Tibial artery (tissue), 4 donors: Measurements from ENCODE around the gene NUP210.

Source experiments
- DNase-seq, 2 donors: peaks; one replicate each; pipeline ENCODE4 v3.0.0-alpha.2; 2019
- H3K27ac ChIP-seq, 2 donors: fragments of 200-600 bp; sonication (generic) in 1 of 2; 1 replicate in 1 of 2; 2 replicates in 1 of 2; pipeline ENCODE4 v1.5.1; 2018 to 2019; ENCODE audit warnings: mild to moderate bottlenecking in 1 of 2
- H3K27me3 ChIP-seq, 2 donors: fragments of 200-600 bp; sonication (generic) in 1 of 2; one replicate each; pipeline versions ENCODE4 v1.5.1 to v1.6.0; 2016 to 2019
- H3K36me3 ChIP-seq, 3 donors: fragments of 200-600 bp; sonication (generic) in 2 of 3; one replicate each; pipeline ENCODE4 v1.5.1; 2016 to 2019; ENCODE audit warnings: mild to moderate bottlenecking in 2 of 3
- H3K4me1 ChIP-seq, 4 donors: fragments of 200-600 bp; sonication (generic) in 2 of 4; 1 replicate in 3 of 4; 2 replicates in 1 of 4; pipeline ENCODE4 v1.5.1; 2016 to 2019
- H3K4me3 ChIP-seq, 2 donors: fragments of 200-600 bp; sonication (generic) in 1 of 2; 1 replicate in 1 of 2; 2 replicates in 1 of 2; pipeline ENCODE4 v1.5.1; 2018 to 2019; ENCODE audit warnings: mild to moderate bottlenecking in 2 of 2
- H3K9me3 ChIP-seq, 3 donors: fragments of 200-600 bp; sonication (generic) in 1 of 3; one replicate each; pipeline ENCODE4 v1.5.1; 2016 to 2019
- intact Hi-C: fragments of 100-400 bp; cut with DNase I; formaldehyde crosslinking; loops from one replicate; pipeline ENCODE4 v1.15.0; 2023; ENCODE audit warnings: low total_unique reads
- TF ChIP-seq, protein P1 (sequence below), 2 experiments: fragments of 200-600 bp in 1 of 2; fragments of 450-650 bp in 1 of 2; IDR thresholded peaks; one replicate each; pipeline ENCODE4 v1.5.1; 2017 to 2019; ENCODE audit warnings: antibody characterized with exemption in 2 of 2, mild to moderate bottlenecking in 1 of 2, moderate library complexity in 1 of 2

NUP210 gene

DNA sequence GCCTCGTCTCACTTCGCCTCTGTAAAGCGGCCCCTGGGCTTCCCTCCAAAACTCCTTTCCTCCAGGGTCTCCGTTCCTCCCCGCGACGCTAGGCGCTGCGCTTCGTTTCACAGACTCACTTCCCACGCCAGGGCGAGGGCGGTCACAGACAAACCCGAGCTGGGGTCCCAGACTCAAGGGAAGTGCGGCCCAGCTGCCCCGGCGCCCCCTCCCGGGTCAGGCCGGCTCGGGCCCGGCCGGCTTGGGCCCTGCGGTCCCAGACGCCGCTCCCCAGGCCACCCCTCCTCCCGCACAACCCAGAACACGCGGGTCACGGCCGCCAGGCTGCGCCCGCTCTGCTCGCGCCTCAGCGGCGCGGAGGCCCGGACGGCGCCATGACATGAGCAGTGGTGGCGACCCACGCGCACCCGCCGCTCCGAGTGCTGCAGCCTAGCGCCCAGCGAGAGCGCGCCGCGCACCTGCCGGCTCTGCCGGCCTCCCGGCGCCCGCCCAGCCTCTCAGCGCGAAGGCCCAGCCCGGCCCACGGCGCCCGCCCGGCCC is 547 bp downstream of the NUP210 start:
- H3K4me1 ChIP-seq, result peaks cover 0 to 18% (median 9%) of the 10 kb centered on the region in 4 donors
- intact Hi-C loops, result no loop called here
- DNase-seq, result no peak
- TF ChIP-seq, protein P1, sequence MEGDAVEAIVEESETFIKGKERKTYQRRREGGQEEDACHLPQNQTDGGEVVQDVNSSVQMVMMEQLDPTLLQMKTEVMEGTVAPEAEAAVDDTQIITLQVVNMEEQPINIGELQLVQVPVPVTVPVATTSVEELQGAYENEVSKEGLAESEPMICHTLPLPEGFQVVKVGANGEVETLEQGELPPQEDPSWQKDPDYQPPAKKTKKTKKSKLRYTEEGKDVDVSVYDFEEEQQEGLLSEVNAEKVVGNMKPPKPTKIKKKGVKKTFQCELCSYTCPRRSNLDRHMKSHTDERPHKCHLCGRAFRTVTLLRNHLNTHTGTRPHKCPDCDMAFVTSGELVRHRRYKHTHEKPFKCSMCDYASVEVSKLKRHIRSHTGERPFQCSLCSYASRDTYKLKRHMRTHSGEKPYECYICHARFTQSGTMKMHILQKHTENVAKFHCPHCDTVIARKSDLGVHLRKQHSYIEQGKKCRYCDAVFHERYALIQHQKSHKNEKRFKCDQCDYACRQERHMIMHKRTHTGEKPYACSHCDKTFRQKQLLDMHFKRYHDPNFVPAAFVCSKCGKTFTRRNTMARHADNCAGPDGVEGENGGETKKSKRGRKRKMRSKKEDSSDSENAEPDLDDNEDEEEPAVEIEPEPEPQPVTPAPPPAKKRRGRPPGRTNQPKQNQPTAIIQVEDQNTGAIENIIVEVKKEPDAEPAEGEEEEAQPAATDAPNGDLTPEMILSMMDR (IDR thresholded peaks at IDR 0.05), result no peak
- H3K27me3 ChIP-seq, result peaks cover 0 to 18% of the 10 kb centered on the region in 2 donors
- H3K27ac ChIP-seq, result no peak overlapping the region
- H3K9me3 ChIP-seq, result no peaks in the 10 kb centered on the region
- H3K4me3 ChIP-seq, result peak overlapping the region; percentile 41 to 55
- H3K36me3 ChIP-seq, result no peaks in the 10 kb centered on the region

DNA sequence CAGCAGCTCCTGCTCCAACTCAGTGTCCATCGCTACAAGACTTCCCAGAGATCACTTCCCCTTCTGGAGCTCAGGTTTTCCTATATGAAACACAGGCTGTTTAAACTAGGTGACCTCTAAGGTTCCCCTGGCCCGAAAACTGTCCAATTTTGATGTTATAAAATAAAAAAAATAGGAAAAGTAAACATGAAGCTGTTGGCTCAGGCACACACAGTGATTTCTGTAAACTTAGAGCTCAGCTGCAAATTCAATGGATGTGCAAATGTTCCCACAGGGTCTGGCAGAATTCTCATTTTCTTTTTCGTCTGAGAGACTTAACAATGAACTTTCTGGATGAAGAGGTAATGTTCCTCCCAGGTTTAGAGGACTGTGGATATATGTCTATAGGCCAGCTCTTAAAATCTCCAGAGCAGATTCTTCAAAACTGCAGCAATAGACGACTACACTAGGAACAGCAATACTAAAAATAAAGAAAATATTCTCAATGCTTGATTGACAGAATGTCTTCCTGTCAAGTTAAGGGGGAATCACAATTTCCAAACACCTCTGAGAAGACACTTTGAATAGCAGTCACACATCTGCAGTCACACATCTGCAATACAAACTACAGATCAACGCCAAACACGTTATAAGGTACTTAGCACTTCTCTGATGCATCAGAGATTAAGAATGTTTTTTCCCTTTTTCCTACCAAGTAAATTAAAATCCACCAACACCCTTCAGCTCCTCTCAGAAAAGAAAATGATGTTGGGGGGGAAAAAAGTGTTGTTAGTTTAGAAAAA is 2.8 kb downstream of the NUP210 start:
- no peaks in the 10 kb centered on the region for H3K36me3 ChIP-seq
- H3K27ac ChIP-seq, result no peak overlapping the region
- intact Hi-C loops, result no loop called here
- H3K4me1 ChIP-seq, result peaks cover 0 to 18% (median 9%) of the 10 kb centered on the region in 4 donors
- TF ChIP-seq, protein P1 (IDR thresholded peaks at IDR 0.05), result no peak
- H3K9me3 ChIP-seq, result no peaks in the 10 kb centered on the region
- H3K4me3 ChIP-seq, result no peak overlapping the region
- no peak for DNase-seq
- H3K27me3 ChIP-seq, result peaks cover 0 to 18% of the 10 kb centered on the region in 2 donors

DNA sequence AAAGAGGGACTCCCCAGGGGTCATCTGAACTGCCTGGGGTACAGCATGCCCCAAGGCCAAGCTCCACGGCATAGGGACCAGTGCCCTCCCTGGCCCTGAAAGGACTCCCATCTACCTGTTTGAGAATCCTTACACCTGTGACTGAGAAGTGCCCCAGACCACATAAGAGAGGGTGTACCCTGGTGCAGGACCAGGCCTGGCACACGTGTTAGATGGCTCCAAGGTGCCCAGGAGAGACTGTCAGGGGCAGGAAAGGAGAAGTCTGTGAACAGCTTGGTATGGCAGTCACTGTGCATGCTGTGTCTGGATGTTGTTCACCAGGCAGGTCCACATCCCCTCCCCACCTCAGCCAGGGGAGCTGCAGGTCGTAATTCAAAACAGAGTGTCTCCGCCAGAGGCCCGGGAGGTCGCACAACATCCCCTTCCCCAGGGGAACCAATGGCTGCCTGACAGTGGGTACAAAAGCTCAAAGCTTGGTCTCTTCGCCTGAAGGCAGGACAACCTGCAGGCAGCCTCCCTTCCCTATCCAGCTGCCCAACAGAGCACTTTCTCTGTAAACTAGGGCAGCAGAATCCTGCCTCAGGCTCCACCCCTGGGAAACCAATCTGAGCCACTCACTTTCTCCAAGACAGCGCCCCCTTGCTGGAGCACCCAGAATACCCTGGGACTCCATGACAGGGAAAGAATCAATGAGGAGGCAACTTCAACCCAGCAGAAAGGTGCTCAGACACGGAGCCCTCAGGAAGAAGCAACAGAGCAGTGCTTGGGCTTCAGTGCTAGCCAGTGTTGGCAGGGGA is 3.9 kb downstream of the NUP210 start:
- Histone ChIP-seq H3K27me3 (peaks cover 0 to 18% of the 10 kb centered on the region in 2 donors), H3K9me3 (no peaks in the 10 kb centered on the region), H3K36me3 (no peaks in the 10 kb centered on the region), H3K4me1 (peaks cover 0 to 18% (median 9%) of the 10 kb centered on the region in 4 donors), H3K27ac (no peak overlapping the region), H3K4me3 (no peak overlapping the region)
- TF ChIP-seq, protein P1 (IDR thresholded peaks at IDR 0.05), result no peak
- intact Hi-C loops, result no loop called here
- DNase-seq, result no peak

DNA sequence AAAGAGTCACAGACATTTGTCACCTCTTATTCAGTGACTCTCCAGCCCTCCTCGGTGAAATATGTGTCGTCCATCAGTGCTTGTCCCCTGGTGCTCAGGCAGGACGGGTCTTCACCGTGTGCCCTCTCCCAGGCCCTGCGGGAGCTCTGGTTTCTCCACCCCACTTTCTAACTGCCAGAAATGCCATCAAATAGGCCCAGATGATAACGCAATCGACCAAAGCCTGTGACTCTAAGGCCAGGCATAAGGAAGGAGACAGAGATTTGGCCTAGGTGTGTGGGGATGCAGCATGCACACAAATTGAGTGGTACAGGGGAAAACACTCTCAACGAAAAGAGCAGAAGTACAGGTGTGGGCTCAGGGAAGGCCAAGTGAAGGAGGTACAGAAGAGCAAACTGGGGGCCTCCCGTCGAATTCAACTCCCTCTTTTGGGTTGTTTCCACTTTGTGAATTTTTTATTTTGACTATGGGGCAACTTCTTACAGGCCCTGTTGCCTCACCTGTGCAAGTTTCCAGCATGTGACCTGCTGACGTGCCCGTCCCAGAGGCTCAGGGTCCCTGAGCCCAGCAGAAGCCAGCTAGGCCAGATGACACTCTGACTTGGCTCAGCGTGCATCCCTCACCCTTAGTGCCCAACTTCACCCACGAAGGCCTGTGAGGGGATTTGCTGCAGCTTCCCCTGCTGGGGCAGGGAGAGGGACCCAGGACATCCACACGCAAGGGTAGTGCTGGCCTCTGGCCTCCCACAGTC is 4.7 kb downstream of the NUP210 start:
- Histone ChIP-seq H3K36me3 (no peaks in the 10 kb centered on the region), H3K27ac (no peak overlapping the region), H3K4me1 (peaks cover 0 to 16% (median 9%) of the 10 kb centered on the region in 4 donors), H3K27me3 (peaks cover 0 to 13% of the 10 kb centered on the region in 2 donors), H3K4me3 (no peak overlapping the region), H3K9me3 (no peaks in the 10 kb centered on the region)
- intact Hi-C loops, result no loop called here
- TF ChIP-seq, protein P1 (IDR thresholded peaks at IDR 0.05), result no peak
- DNase-seq, result no peak

DNA sequence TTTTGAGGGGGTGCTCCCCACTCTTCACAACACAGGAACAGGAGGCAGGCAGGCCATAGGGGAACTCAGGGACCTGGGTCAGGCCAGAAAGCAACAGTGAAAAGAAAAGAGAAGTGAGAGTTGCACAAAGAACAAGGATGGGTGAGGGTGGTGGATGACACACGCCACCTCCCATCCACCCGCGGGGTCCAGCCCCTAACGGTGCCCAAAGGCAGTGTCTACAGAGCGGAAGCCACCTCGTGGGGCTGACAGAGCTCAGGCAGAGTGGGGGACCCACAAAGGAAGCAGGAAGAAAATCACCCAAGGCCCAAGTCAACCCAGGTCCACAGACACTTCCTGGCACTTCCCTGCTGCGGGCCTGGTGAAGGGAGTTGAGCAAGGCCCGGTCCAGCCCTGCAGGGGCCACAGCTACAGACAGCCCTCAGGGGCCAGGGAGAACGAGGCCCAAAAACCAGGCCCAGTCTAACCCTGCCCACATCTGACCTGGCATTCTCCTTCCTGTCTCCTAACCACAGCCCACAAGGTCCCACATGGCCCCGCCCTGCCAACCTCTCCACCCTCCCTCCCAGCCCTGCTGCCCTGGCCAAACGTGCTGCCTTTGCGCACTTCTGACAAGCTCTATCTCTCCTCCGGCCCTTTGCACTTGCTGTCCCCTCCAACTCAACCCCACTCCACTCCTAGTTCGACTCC is 5.9 kb downstream of the NUP210 start:
- peak in 1 of 2 donors; percentile 30 for DNase-seq
- Histone ChIP-seq H3K27ac (no peak overlapping the region), H3K4me1 (peaks cover 0 to 3% (median 1%) of the 10 kb centered on the region in 4 donors)

More for the DNA sequence above, 5.9 kb downstream of the NUP210 start:
- intact Hi-C loops, result no loop called here
- TF ChIP-seq, protein P1 (IDR thresholded peaks at IDR 0.05), result no peak
- Histone ChIP-seq H3K4me3 (no peak overlapping the region), H3K9me3 (peaks cover 0 to under 1% (median under 1%) of the 10 kb centered on the region in 3 donors), H3K36me3 (no peaks in the 10 kb centered on the region), H3K27me3 (peaks cover 0 to 2% of the 10 kb centered on the region in 2 donors)
